Gastrocnemius medialis (tissue), 4 donors: ENCODE results near the gene RNF148.

Source experiments
- CTCF ChIP-seq, 5 experiments: fragments of 450-650 bp in 3 of 5; fragments of 200-600 bp in 2 of 5; sonication (generic) in 2 of 5; IDR thresholded peaks in 4 of 5; conservative IDR thresholded peaks in 1 of 5; 1 replicate in 4 of 5; 2 replicates in 1 of 5; pipeline ENCODE4 v1.5.1; 2016 to 2019; ENCODE audit warnings: antibody characterized with exemption in 5 of 5, mild to moderate bottlenecking in 3 of 5, moderate library complexity in 3 of 5
- POLR2A ChIP-seq, 2 donors: fragments of 450-650 bp; IDR thresholded peaks; one replicate each; pipeline ENCODE4 v1.6.1; 2017; ENCODE audit warnings: antibody characterized with exemption in 2 of 2, mild to moderate bottlenecking in 2 of 2, moderate library complexity in 2 of 2

DNA sequence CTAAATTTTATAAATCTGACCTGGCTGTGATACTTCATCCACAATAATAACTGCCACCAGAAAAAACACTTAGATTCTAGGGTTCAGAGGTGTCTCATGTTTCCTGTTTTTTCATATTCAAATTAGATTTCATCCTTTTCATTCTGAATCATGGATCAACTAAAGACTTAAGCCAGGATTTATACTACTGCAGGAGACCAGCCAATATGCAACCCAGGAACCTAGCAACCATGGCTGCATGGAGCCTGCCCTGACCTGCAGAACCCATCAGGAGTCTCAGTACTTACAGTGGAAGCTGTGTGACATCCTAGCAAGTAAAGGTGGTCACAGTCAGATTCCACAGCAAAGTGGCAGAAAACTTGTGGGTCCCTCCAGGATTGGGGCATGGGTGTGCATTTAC, 40.5 kb upstream of the RNF148 start:
- TF ChIP-seq CTCF (IDR thresholded peaks at IDR 0.05 in 4 of 5, conservative IDR thresholded peaks at IDR 0.05 in 1 of 5) (no peak), POLR2A (IDR thresholded peaks at IDR 0.05) (no peak)
